ENCODE results near the gene RANBP1. TPM values are rescaled to one million over a fixed set of nuclear protein-coding genes. Genes with fewer than 3 reads are reported as not detected.

The RANBP1 gene
- total and polyA plus RNA-seq, 2 of the 4 experiments (the other 2 are of a cell fraction), result 173 to 376 TPM

DNA sequence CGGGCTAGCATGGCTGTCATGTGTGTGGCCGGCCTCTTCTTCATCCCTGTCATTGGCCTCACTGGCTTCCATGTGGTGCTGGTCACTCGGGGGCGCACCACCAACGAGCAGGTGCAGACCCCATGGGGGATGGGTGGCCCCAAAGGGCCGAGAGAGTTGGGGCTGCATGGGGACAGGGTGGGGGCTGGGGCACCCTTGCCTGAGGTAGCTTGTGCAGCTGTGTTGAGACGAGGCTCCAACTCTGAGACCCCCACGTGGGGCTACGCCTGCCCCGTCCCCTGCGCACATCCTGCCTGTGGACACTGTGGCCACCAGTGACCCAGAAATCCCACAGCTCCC, 24.2 kb downstream of the RANBP1 start:
- BruUV-seq (replicated peaks), result no TSS peak
- in situ Hi-C loops (cut with MboI; ENCODE audit: low sequenced_read_pairs) (no loop called here), dilution Hi-C loops (cut with HindIII; ENCODE audit: low sequenced_read_pairs, unreplicated experiment) (no loop called here), intact Hi-C loops (cut with micrococcal nuclease) (no loop called here)
- Histone ChIP-seq H2BK5ac (ENCODE audit: low read depth, low read length, poor library complexity, severe bottlenecking) (no peak overlapping the region), H2BK20ac (ENCODE audit: low read depth, low read length) (no peak overlapping the region), H3K14ac (replicated peaks; ENCODE audit: low read depth, low read length) (no peak overlapping the region), H3K4me2 (ENCODE audit: low read depth, low read length) (no peak overlapping the region), H3K23ac (ENCODE audit: low read depth, low read length) (no peak overlapping the region), H3K4me3 (ENCODE audit: insufficient read depth, low read depth, low read length) (no peak overlapping the region), H2AK9ac (replicated peaks; ENCODE audit: low read depth, low read length, poor library complexity) (no peak overlapping the region), H4K8ac (ENCODE audit: low read depth in 2 of 2, low read length in 2 of 2) (no peak overlapping the region), H3K36me3 (ENCODE audit: control insufficient read depth, insufficient read depth, low read length) (peaks cover 16% of the 10 kb centered on the region), H4K5ac (ENCODE audit: low read depth, low read length) (no peak overlapping the region), H3K79me1 (ENCODE audit: low read depth in 1 of 2, low read length in 2 of 2) (peaks cover 16 to 77% of the 10 kb centered on the region in 2 experiments; a peak in 3 of 4 replicates), H4K20me1 (ENCODE audit: insufficient read depth, low read length) (peaks cover 60% of the 10 kb centered on the region), H3K4me1 (ENCODE audit: control insufficient read depth, insufficient read depth, low read length) (peaks cover 22% of the 10 kb centered on the region), H3K27me3 (ENCODE audit: control insufficient read depth, insufficient read depth, low read length) (no peaks in the 10 kb centered on the region), H3K9ac (ENCODE audit: low read depth, low read length) (no peak overlapping the region), H2AFZ (replicated peaks; ENCODE audit: low read length, poor library complexity) (no peak overlapping the region), H4K91ac (ENCODE audit: insufficient read depth, low read depth, low read length) (no peak overlapping the region), H2AK5ac (ENCODE audit: low read depth, low read length) (no peak overlapping the region), H2BK15ac (ENCODE audit: low read depth, low read length) (no peak overlapping the region), H3K27ac (ENCODE audit: insufficient read depth, low read length) (no peak overlapping the region), H2BK120ac (ENCODE audit: low read depth, low read length) (no peak overlapping the region), H3K9me1 (ENCODE audit: insufficient read depth, low read length) (peaks cover 18% of the 10 kb centered on the region), H3K9me3 (ENCODE audit: control insufficient read depth, insufficient read depth, low read length) (no peaks in the 10 kb centered on the region), H3K4ac (ENCODE audit: low read depth, low read length) (no peak overlapping the region), H3K56ac (ENCODE audit: extremely low read depth, insufficient read depth, low read length) (no peak overlapping the region), H3K18ac (ENCODE audit: low read depth, low read length) (no peak overlapping the region)
- ATAC-seq (ENCODE audit: low read depth) (no peak), DNase-seq (no peak)
- TF ChIP-seq RAD21 (IDR thresholded peaks at IDR 0.05; ENCODE audit: low read length) (no peak), POLR2A (IDR thresholded peaks at IDR 0.05; ENCODE audit: low read depth, low read length) (no peak), MXI1 (IDR thresholded peaks at IDR 0.05; ENCODE audit: borderline replicate concordance, low read depth, low read length) (no peak), MAZ (IDR thresholded peaks at IDR 0.05; ENCODE audit: borderline replicate concordance, low read depth, low read length) (no peak), NFE2L2 (IDR thresholded peaks at IDR 0.05; ENCODE audit: low read depth, low read length) (no peak), RFX5 (IDR thresholded peaks at IDR 0.05; ENCODE audit: low read depth, low read length) (no peak), RCOR1 (IDR thresholded peaks at IDR 0.05; ENCODE audit: insufficient replicate concordance, low read length) (no peak), SMC3 (IDR thresholded peaks at IDR 0.05; ENCODE audit: low read depth, low read length) (no peak), CHD1 (IDR thresholded peaks at IDR 0.05; ENCODE audit: low read depth, low read length) (no peak), MAFK (IDR thresholded peaks at IDR 0.05; ENCODE audit: low read depth, low read length) (no peak), CEBPB (IDR thresholded peaks at IDR 0.05; ENCODE audit: low read depth, low read length) (no peak), FOS (IDR thresholded peaks at IDR 0.05; ENCODE audit: low read depth, low read length) (no peak), BHLHE40 (IDR thresholded peaks at IDR 0.05; ENCODE audit: low read depth, low read length) (no peak)
- TF ChIP-seq, protein P1, sequence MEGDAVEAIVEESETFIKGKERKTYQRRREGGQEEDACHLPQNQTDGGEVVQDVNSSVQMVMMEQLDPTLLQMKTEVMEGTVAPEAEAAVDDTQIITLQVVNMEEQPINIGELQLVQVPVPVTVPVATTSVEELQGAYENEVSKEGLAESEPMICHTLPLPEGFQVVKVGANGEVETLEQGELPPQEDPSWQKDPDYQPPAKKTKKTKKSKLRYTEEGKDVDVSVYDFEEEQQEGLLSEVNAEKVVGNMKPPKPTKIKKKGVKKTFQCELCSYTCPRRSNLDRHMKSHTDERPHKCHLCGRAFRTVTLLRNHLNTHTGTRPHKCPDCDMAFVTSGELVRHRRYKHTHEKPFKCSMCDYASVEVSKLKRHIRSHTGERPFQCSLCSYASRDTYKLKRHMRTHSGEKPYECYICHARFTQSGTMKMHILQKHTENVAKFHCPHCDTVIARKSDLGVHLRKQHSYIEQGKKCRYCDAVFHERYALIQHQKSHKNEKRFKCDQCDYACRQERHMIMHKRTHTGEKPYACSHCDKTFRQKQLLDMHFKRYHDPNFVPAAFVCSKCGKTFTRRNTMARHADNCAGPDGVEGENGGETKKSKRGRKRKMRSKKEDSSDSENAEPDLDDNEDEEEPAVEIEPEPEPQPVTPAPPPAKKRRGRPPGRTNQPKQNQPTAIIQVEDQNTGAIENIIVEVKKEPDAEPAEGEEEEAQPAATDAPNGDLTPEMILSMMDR (conservative IDR thresholded peaks at IDR 0.05; ENCODE audit: low read depth, low read length), result no peak
- TF ChIP-seq, protein P2, sequence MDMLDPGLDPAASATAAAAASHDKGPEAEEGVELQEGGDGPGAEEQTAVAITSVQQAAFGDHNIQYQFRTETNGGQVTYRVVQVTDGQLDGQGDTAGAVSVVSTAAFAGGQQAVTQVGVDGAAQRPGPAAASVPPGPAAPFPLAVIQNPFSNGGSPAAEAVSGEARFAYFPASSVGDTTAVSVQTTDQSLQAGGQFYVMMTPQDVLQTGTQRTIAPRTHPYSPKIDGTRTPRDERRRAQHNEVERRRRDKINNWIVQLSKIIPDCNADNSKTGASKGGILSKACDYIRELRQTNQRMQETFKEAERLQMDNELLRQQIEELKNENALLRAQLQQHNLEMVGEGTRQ (IDR thresholded peaks at IDR 0.05; ENCODE audit: low read depth, low read length), result no peak
- TF ChIP-seq, protein P3, sequence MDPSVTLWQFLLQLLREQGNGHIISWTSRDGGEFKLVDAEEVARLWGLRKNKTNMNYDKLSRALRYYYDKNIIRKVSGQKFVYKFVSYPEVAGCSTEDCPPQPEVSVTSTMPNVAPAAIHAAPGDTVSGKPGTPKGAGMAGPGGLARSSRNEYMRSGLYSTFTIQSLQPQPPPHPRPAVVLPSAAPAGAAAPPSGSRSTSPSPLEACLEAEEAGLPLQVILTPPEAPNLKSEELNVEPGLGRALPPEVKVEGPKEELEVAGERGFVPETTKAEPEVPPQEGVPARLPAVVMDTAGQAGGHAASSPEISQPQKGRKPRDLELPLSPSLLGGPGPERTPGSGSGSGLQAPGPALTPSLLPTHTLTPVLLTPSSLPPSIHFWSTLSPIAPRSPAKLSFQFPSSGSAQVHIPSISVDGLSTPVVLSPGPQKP (IDR thresholded peaks at IDR 0.05; ENCODE audit: borderline replicate concordance, low read depth, low read length), result no peak
- CTCF ChIA-PET, result no interaction called here
- POLR2A ChIA-PET (ENCODE audit: unreplicated experiment), result no interaction called here
- 93% methylated on average over 10 of the region's 11 CpGs; no CpG with 5 or more reads in 1 of the 2 experiments for WGBS, 2 experiments (ENCODE audit: extremely low coverage in 2 of 2, insufficient read length in 1 of 2)

All from IMR-90 (cell line).